ENCODE data around the gene UBE2M.

UBE2M gene

GRCh38 chr19:58569943-58570670 lies 11.7 kb upstream of the UBE2M start:
- 100% methylated on average over 1 to 6 of the region's 8 CpGs for WGBS, 2 experiments (ENCODE audit: insufficient coverage in 2 of 2)
- H3K36me3 ChIP-seq (ENCODE audit: control insufficient read depth, insufficient read depth, low read length) = peaks cover 47% of the 10 kb centered on the region
- H3K27ac ChIP-seq (ENCODE audit: low read depth, low read length, severe bottlenecking) = no peak overlapping the region
- peaks cover 4% of the 10 kb centered on the region for H3K4me1 ChIP-seq (ENCODE audit: control insufficient read depth, insufficient read depth, low read length, poor library complexity, severe bottlenecking)
- no peak overlapping the region for H3K4me3 ChIP-seq (ENCODE audit: extremely low read depth, insufficient read depth, low read length, poor library complexity, severe bottlenecking)
- H3K9me3 ChIP-seq (ENCODE audit: control insufficient read depth, low read length) = no peaks in the 10 kb centered on the region

GRCh38 chr19:58569191-58569942 lies 11.0 kb upstream of the UBE2M start:
- no peak overlapping the region for H3K4me3 ChIP-seq (ENCODE audit: extremely low read depth, insufficient read depth, low read length, poor library complexity, severe bottlenecking)
- H3K9me3 ChIP-seq (ENCODE audit: control insufficient read depth, low read length) = no peaks in the 10 kb centered on the region
- H3K4me1 ChIP-seq (ENCODE audit: control insufficient read depth, insufficient read depth, low read length, poor library complexity, severe bottlenecking) = peaks cover under 1% of the 10 kb centered on the region
- peaks cover 47% of the 10 kb centered on the region for H3K36me3 ChIP-seq (ENCODE audit: control insufficient read depth, insufficient read depth, low read length)
- WGBS, 2 experiments (ENCODE audit: insufficient coverage in 2 of 2) = 94 to 96% methylated on average over 3 of the region's 6 CpGs
- H3K27ac ChIP-seq (ENCODE audit: low read depth, low read length, severe bottlenecking) = no peak overlapping the region

- H3K4me1 ChIP-seq (ENCODE audit: control insufficient read depth, insufficient read depth, low read length, poor library complexity, severe bottlenecking) = no peaks in the 10 kb centered on the region
- no peak overlapping the region for H3K4me3 ChIP-seq (ENCODE audit: extremely low read depth, insufficient read depth, low read length, poor library complexity, severe bottlenecking)
- no peak overlapping the region for H3K27ac ChIP-seq (ENCODE audit: low read depth, low read length, severe bottlenecking)
- 95 to 100% methylated on average over 4 of the region's 4 CpGs for WGBS, 2 experiments (ENCODE audit: insufficient coverage in 2 of 2)
- H3K9me3 ChIP-seq (ENCODE audit: control insufficient read depth, low read length) = no peaks in the 10 kb centered on the region
- H3K36me3 ChIP-seq (ENCODE audit: control insufficient read depth, insufficient read depth, low read length) = peaks cover 47% of the 10 kb centered on the region
These were observed 10.2 kb upstream of the UBE2M start for GRCh38 chr19:58568453-58569130.

GRCh38 chr19:58566989-58567388 lies 8.6 kb upstream of the UBE2M start:
- H3K4me1 ChIP-seq (ENCODE audit: control insufficient read depth, insufficient read depth, low read length, poor library complexity, severe bottlenecking) = no peaks in the 10 kb centered on the region
- H3K27ac ChIP-seq (ENCODE audit: low read depth, low read length, severe bottlenecking) = no peak overlapping the region
- 88 to 96% methylated on average over 4 of the region's 5 CpGs for WGBS, 2 experiments (ENCODE audit: insufficient coverage in 2 of 2)
- no peak overlapping the region for H3K4me3 ChIP-seq (ENCODE audit: extremely low read depth, insufficient read depth, low read length, poor library complexity, severe bottlenecking)
- H3K9me3 ChIP-seq (ENCODE audit: control insufficient read depth, low read length) = no peaks in the 10 kb centered on the region
- peaks cover 47% of the 10 kb centered on the region for H3K36me3 ChIP-seq (ENCODE audit: control insufficient read depth, insufficient read depth, low read length)

- H3K36me3 ChIP-seq (ENCODE audit: control insufficient read depth, insufficient read depth, low read length) = peaks cover 20% of the 10 kb centered on the region
- no peaks in the 10 kb centered on the region for H3K9me3 ChIP-seq (ENCODE audit: control insufficient read depth, low read length)
- H3K27ac ChIP-seq (ENCODE audit: low read depth, low read length, severe bottlenecking) = no peak overlapping the region
- WGBS, 2 experiments (ENCODE audit: insufficient coverage in 2 of 2) = 81 to 93% methylated on average over 5 to 6 of the region's 6 CpGs
- no peaks in the 10 kb centered on the region for H3K4me1 ChIP-seq (ENCODE audit: control insufficient read depth, insufficient read depth, low read length, poor library complexity, severe bottlenecking)
- H3K4me3 ChIP-seq (ENCODE audit: extremely low read depth, insufficient read depth, low read length, poor library complexity, severe bottlenecking) = no peak overlapping the region
These were observed 5.4 kb upstream of the UBE2M start for GRCh38 chr19:58563823-58564222.

- peaks cover 15% of the 10 kb centered on the region for H3K36me3 ChIP-seq (ENCODE audit: control insufficient read depth, insufficient read depth, low read length)
- WGBS, 2 experiments (ENCODE audit: insufficient coverage in 2 of 2) = 43 to 54% methylated on average over 39 to 40 of the region's 40 CpGs
- no peaks in the 10 kb centered on the region for H3K4me1 ChIP-seq (ENCODE audit: control insufficient read depth, insufficient read depth, low read length, poor library complexity, severe bottlenecking)
- peak overlapping the region; percentile 11 for H3K4me3 ChIP-seq (ENCODE audit: extremely low read depth, insufficient read depth, low read length, poor library complexity, severe bottlenecking)
- H3K9me3 ChIP-seq (ENCODE audit: control insufficient read depth, low read length) = no peaks in the 10 kb centered on the region
- no peak overlapping the region for H3K27ac ChIP-seq (ENCODE audit: low read depth, low read length, severe bottlenecking)
These were observed 4.7 kb upstream of the UBE2M start for GRCh38 chr19:58563034-58563573.

GRCh38 chr19:58562122-58563033 lies 4.0 kb upstream of the UBE2M start:
- no peak overlapping the region for H3K27ac ChIP-seq (ENCODE audit: low read depth, low read length, severe bottlenecking)
- peak overlapping the region; percentile 11 for H3K4me3 ChIP-seq (ENCODE audit: extremely low read depth, insufficient read depth, low read length, poor library complexity, severe bottlenecking)
- no peaks in the 10 kb centered on the region for H3K9me3 ChIP-seq (ENCODE audit: control insufficient read depth, low read length)
- H3K4me1 ChIP-seq (ENCODE audit: control insufficient read depth, insufficient read depth, low read length, poor library complexity, severe bottlenecking) = no peaks in the 10 kb centered on the region
- WGBS, 2 experiments (ENCODE audit: insufficient coverage in 2 of 2) = 55 to 61% methylated on average over 99 to 107 of the region's 107 CpGs
- peaks cover 11% of the 10 kb centered on the region for H3K36me3 ChIP-seq (ENCODE audit: control insufficient read depth, insufficient read depth, low read length)

GRCh38 chr19:58561373-58562121 lies 3.1 kb upstream of the UBE2M start:
- WGBS, 2 experiments (ENCODE audit: insufficient coverage in 2 of 2) = 92 to 93% methylated on average over 10 to 14 of the region's 16 CpGs

GRCh38 chr19:58560921-58561320 lies 2.5 kb upstream of the UBE2M start:
- Histone ChIP-seq H3K9me3 (ENCODE audit: control insufficient read depth, low read length) (no peaks in the 10 kb centered on the region), H3K4me1 (ENCODE audit: control insufficient read depth, insufficient read depth, low read length, poor library complexity, severe bottlenecking) (peaks cover 7% of the 10 kb centered on the region), H3K4me3 (ENCODE audit: extremely low read depth, insufficient read depth, low read length, poor library complexity, severe bottlenecking) (no peak overlapping the region), H3K36me3 (ENCODE audit: control insufficient read depth, insufficient read depth, low read length) (peaks cover 12% of the 10 kb centered on the region), H3K27ac (ENCODE audit: low read depth, low read length, severe bottlenecking) (no peak overlapping the region)

More at GRCh38 chr19:58561373-58562121, 3.1 kb upstream of the UBE2M start:
- Histone ChIP-seq H3K36me3 (ENCODE audit: control insufficient read depth, insufficient read depth, low read length) (peaks cover 9% of the 10 kb centered on the region), H3K9me3 (ENCODE audit: control insufficient read depth, low read length) (no peaks in the 10 kb centered on the region), H3K4me1 (ENCODE audit: control insufficient read depth, insufficient read depth, low read length, poor library complexity, severe bottlenecking) (peaks cover 2% of the 10 kb centered on the region), H3K27ac (ENCODE audit: low read depth, low read length, severe bottlenecking) (no peak overlapping the region), H3K4me3 (ENCODE audit: extremely low read depth, insufficient read depth, low read length, poor library complexity, severe bottlenecking) (no peak overlapping the region)

Data from mesodermal cell (in vitro differentiated cells).